NK-92 (cell line): Measurements from ENCODE around the gene SUCLG2.

Experiments used
- DNase-seq: peaks from one replicate; lab custom pipeline; 2025; ENCODE audit not compliant: unreplicated experiment; lab: John Stamatoyannopoulos, UW

SUCLG2 gene

GRCh38 chr3:67654099-67654843 is at the start of gene SUCLG2:
SUCLG2 (minus strand) TSS chr3:67654612; CDS start chr3:67654586, 26 bp downstream.
- DNase-seq = peak; percentile 4

- DNase-seq = no peak
Observed at GRCh38 chr3:67700596-67700995, 46.2 kb upstream of the SUCLG2 start.

- no peak for DNase-seq
Observed at GRCh38 chr3:67699882-67700281, 45.5 kb upstream of the SUCLG2 start.

- DNase-seq = no peak
Observed at GRCh38 chr3:67692621-67693020, 38.2 kb upstream of the SUCLG2 start.

GRCh38 chr3:67691926-67692325 is 37.5 kb upstream of the SUCLG2 start:
- no peak for DNase-seq

- DNase-seq = no peak
Observed at GRCh38 chr3:67691207-67691606, 36.8 kb upstream of the SUCLG2 start.

GRCh38 chr3:67689806-67690205 is 35.4 kb upstream of the SUCLG2 start:
- DNase-seq = no peak

GRCh38 chr3:67688231-67688630 is 33.8 kb upstream of the SUCLG2 start:
- no peak for DNase-seq

- no peak for DNase-seq
Observed at GRCh38 chr3:67686069-67686468, 31.7 kb upstream of the SUCLG2 start.

GRCh38 chr3:67685499-67685898 is 31.1 kb upstream of the SUCLG2 start:
- DNase-seq = no peak

- DNase-seq = no peak
Observed at GRCh38 chr3:67684211-67684610, 29.8 kb upstream of the SUCLG2 start.

GRCh38 chr3:67683522-67683921 is 29.1 kb upstream of the SUCLG2 start:
- no peak for DNase-seq

GRCh38 chr3:67678665-67679064 is 24.3 kb upstream of the SUCLG2 start:
- no peak for DNase-seq

- no peak for DNase-seq
Observed at GRCh38 chr3:67674055-67674454, 19.6 kb upstream of the SUCLG2 start.

- DNase-seq = no peak
Observed at GRCh38 chr3:67662733-67663132, 8.3 kb upstream of the SUCLG2 start.

GRCh38 chr3:67661089-67661488 is 6.7 kb upstream of the SUCLG2 start:
- DNase-seq = no peak

GRCh38 chr3:67657192-67657591 is 2.8 kb upstream of the SUCLG2 start:
- DNase-seq = no peak

GRCh38 chr3:67656614-67657013 is 2.2 kb upstream of the SUCLG2 start:
- no peak for DNase-seq

- no peak for DNase-seq
Observed at GRCh38 chr3:67655364-67656121, 1.1 kb upstream of the SUCLG2 start.

- DNase-seq = no peak
Observed at GRCh38 chr3:67654844-67655177, 399 bp upstream of the SUCLG2 start.

GRCh38 chr3:67653425-67654098 is 850 bp downstream of the SUCLG2 start:
- no peak for DNase-seq

- DNase-seq = no peak
Observed at GRCh38 chr3:67650084-67650483, 4.3 kb downstream of the SUCLG2 start.
